GM23248 (cell line): Measurements from ENCODE around the gene TNS3. TPM values are rescaled to one million over a fixed set of nuclear protein-coding genes. Genes with fewer than 3 reads are reported as not detected.

Source experiments
- DNase-seq: peaks from one replicate; pipeline ENCODE4 v3.0.0-alpha.2; 2015
- H2AFZ ChIP-seq: fragments of 200-600 bp; sonication (generic); 2 replicates; pipeline ENCODE4 v1.6.1; 2016; ENCODE audit warnings: antibody characterized with exemption
- H3F3A ChIP-seq: fragments of 200-600 bp; sonication (generic); 2 replicates; pipeline ENCODE4 v1.6.1; 2016; ENCODE audit warnings: mild to moderate bottlenecking, antibody characterized with exemption, mixed run types; ENCODE audit not compliant: insufficient read depth
- H3K27ac ChIP-seq: fragments of 200-600 bp; sonication (generic); 2 replicates; pipeline ENCODE4 v1.5.1; 2016; ENCODE audit warnings: mild to moderate bottlenecking
- H3K27me3 ChIP-seq: fragments of 200-600 bp; sonication (generic); replicated peaks from 2 replicates; pipeline ENCODE4 v1.6.1; 2016; ENCODE audit warnings: mild to moderate bottlenecking; ENCODE audit not compliant: insufficient read depth
- H3K36me3 ChIP-seq: fragments of 200-600 bp; sonication (generic); 2 replicates; pipeline ENCODE4 v1.6.1; 2016; ENCODE audit warnings: low read depth, mild to moderate bottlenecking
- H3K4me1 ChIP-seq: fragments of 200-600 bp; sonication (generic); 2 replicates; pipeline ENCODE4 v1.6.1; 2016; ENCODE audit warnings: mild to moderate bottlenecking; ENCODE audit not compliant: insufficient read depth
- H3K4me2 ChIP-seq: fragments of 200-600 bp; sonication (generic); one replicate; pipeline ENCODE4 v1.6.1; 2016; ENCODE audit warnings: mild to moderate bottlenecking; ENCODE audit not compliant: unreplicated experiment
- H3K4me3 ChIP-seq: fragments of 200-600 bp; sonication (generic); 2 replicates; pipeline ENCODE4 v1.5.1; 2016; ENCODE audit warnings: mild to moderate bottlenecking
- H3K79me2 ChIP-seq: fragments of 200-600 bp; sonication (generic); 2 replicates; pipeline ENCODE4 v1.6.1; 2016; ENCODE audit warnings: mild to moderate bottlenecking; ENCODE audit not compliant: insufficient read depth
- H3K9ac ChIP-seq: fragments of 200-600 bp; sonication (generic); 2 replicates; pipeline ENCODE4 v1.6.1; 2016; ENCODE audit warnings: mild to moderate bottlenecking
- H3K9me2 ChIP-seq: fragments of 200-600 bp; sonication (generic); 2 replicates; pipeline ENCODE4 v1.6.1; 2016; ENCODE audit warnings: mixed run types, mild to moderate bottlenecking, moderate library complexity; ENCODE audit not compliant: insufficient read depth
- H3K9me3 ChIP-seq: fragments of 200-600 bp; sonication (generic); one replicate; pipeline ENCODE4 v1.6.1; 2017; ENCODE audit warnings: low read depth
- H4K20me1 ChIP-seq: fragments of 200-600 bp; sonication (generic); 2 replicates; pipeline ENCODE4 v1.6.0; 2016; ENCODE audit not compliant: insufficient read depth
- EZH2 ChIP-seq: fragments of 200-600 bp; sonication (generic); IDR thresholded peaks from 2 replicates; pipeline ENCODE4 v1.6.1; 2018; ENCODE audit warnings: antibody characterized with exemption, mild to moderate bottlenecking; ENCODE audit not compliant: insufficient read depth, poor library complexity, severe bottlenecking
- EZH2phosphoT487 ChIP-seq: fragments of 200-600 bp; sonication (generic); IDR thresholded peaks from 2 replicates; pipeline ENCODE4 v1.6.1; 2018; ENCODE audit warnings: antibody characterized with exemption, moderate library complexity, mild to moderate bottlenecking, low read depth; ENCODE audit not compliant: insufficient read depth
- WGBS, 2 experiments: methylation state at CpG; one replicate each; pipeline ENCODE4 v1.1.6; 2015 to 2017; ENCODE audit warnings: low lambda C conversion rate in 2 of 2, low coverage in 1 of 2; ENCODE audit errors: missing lambda C conversion rate in 2 of 2; 5-methylcytosine and 5-hydroxymethylcytosine counted together
- in situ Hi-C: fragments of 300-500 bp; cut with MboI; formaldehyde crosslinking; loops from 2 replicates; pipeline ENCODE4 v1.15.0; 2020
- polyA plus RNA-seq: library from polyadenylated mRNA; unstranded; fragments of >200 nt; fragmentation: Nextera tagmentation; extraction: Ambion mirVana; gene quantifications from 2 replicates; pipeline ENCODE4 v1.2.1, GENCODE V29; 2016
- total RNA-seq: library from RNA; depleted of rRNA; stranded (reverse); fragments of >200 nt; shearing (Covaris generic); gene quantifications from 2 replicates; pipeline ENCODE4 v1.2.3, GENCODE V29; 2014

The TNS3 gene
- total and polyA plus RNA-seq, 2 experiments from 2014 or later = 18.6 to 47.0 TPM

DNA sequence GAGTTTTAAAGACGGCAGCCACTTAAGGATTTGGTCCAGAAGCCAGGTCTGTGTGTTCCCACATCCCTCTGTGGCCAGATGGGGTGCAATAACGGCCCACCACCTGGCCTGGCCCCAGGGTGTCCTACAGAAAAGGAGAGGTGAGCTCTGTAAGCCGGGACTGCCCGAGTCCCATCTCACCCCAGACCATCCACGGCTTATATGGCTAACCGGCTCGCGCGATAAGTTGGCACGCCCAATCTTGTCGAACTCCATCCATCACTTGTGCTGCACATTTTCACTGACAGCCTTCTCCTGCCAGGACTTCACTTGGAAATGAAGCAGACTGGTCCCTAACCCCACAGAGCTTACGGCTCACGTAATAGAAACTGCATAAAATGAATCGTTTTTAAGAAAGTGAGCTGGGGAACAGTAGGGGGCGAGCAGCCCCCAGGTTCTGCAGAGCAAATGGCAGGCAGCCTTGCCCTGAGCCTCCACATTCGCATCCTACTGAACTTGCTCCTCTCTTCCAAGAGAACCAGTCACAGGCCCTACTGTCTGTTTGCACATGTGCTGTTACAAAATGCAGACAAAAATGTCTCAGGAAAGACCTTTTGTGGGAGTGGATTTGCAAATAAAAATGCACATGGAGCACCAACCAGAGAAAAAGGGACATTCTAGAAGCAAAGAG lies 98.2 kb downstream of the TNS3 start:
- peaks cover 28% of the 10 kb centered on the region for H3K4me1 ChIP-seq
- H3K9ac ChIP-seq = no peak overlapping the region
- H3K4me3 ChIP-seq = no peak overlapping the region
- H3K9me3 ChIP-seq = no peaks in the 10 kb centered on the region
- H3K9me2 ChIP-seq = no peaks in the 10 kb centered on the region
- in situ Hi-C loops = no loop called here
- DNase-seq = peak; percentile 38
- H4K20me1 ChIP-seq = no peaks in the 10 kb centered on the region
- peaks cover 26% of the 10 kb centered on the region for H3F3A ChIP-seq
- no peak for TF ChIP-seq EZH2phosphoT487
- TF ChIP-seq EZH2 = no peak
- WGBS, 2 experiments = 85 to 89% methylated on average over 16 of the region's 16 CpGs
- H3K4me2 ChIP-seq = no peak overlapping the region
- no peak overlapping the region for H3K27ac ChIP-seq
- H3K36me3 ChIP-seq = no peaks in the 10 kb centered on the region
- peaks cover 36% of the 10 kb centered on the region for H3K79me2 ChIP-seq
- no peak overlapping the region for H2AFZ ChIP-seq
- no peaks in the 10 kb centered on the region for H3K27me3 ChIP-seq

DNA sequence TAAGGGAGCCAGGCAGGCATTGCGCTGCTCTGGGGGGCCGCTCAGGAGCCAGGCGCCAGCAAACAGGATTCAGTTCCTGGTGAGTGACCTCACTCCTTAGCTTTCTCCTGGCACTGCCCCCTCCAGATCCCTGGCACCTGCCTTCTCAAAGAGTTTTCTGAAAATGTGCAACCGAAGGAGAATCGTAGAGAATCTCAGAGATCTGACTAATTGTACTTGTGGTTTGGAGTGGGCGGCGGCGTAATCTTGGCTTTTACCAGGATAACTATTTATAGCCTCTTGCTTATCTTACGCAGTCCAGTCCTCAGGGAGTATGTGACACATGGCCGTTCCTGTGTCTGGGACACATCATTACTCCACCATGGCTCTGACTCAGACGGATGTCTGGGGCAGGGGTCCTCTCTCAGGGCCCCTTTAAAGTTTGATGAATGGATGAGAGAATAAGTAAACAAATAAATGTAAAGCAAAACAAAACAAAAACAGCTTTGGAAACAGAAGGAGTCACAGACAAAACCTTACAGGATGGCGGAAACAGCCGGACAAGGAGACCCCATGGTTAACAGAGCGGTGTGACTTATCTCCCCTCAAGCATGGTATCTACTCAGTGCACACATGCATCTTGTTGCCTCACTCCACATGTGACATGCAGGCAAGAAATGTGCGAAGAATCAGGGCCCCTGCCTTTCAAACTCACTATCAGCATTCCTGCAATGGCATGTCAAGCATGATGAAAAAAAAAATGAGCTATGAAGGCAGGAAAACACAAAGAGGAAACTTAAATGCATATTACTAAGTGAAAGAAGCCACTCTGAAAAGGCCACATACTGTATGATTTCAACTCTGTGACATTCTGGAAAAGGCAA lies 99.7 kb downstream of the TNS3 start:
- peaks cover 36% of the 10 kb centered on the region for H3K4me1 ChIP-seq
- in situ Hi-C loops = no loop called here
- H2AFZ ChIP-seq = no peak overlapping the region
- no peaks in the 10 kb centered on the region for H3K36me3 ChIP-seq
- H3F3A ChIP-seq = peaks cover 26% of the 10 kb centered on the region
- WGBS, 2 experiments = 20 to 21% methylated on average over 15 of the region's 15 CpGs
- H3K9me2 ChIP-seq = no peaks in the 10 kb centered on the region
- peak overlapping the region; percentile 21 for H3K4me2 ChIP-seq
- H3K4me3 ChIP-seq = peak overlapping the region; percentile 20; the same call in 1 of the 2 replicates
- H3K27me3 ChIP-seq = no peaks in the 10 kb centered on the region
- 0 out of 2 replicates have a peak, but pooled peaks have one; percentile 44 for TF ChIP-seq EZH2phosphoT487
- no peak for TF ChIP-seq EZH2
- peak overlapping the region; percentile 64 for H3K9ac ChIP-seq
- peaks cover 38% of the 10 kb centered on the region for H3K79me2 ChIP-seq
- peak; percentile 95 for DNase-seq
- H3K27ac ChIP-seq = peak overlapping the region; percentile 87
- no peaks in the 10 kb centered on the region for H3K9me3 ChIP-seq
- no peaks in the 10 kb centered on the region for H4K20me1 ChIP-seq

DNA sequence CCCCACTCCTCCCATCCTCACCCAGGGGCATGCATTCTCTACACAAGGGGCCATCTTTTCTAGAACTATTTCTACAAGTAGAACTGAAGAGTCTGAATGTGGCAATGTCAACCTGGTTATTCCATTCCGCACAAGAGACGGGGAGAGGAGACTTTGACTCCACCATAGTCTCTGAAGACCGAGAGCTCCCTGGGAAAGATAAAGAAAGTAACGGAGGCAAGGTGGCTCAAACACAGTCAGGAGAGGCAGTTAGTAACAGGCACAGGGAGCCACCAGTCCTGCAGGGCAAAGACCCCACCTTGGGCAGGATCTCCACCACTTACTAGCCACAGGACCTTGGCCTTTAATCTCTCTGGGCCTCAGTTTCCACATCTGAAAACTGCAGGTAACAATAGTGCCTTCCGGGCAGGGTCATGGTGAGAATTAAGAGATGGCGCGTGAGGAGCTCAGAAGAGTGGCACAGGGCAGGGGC lies 100.3 kb downstream of the TNS3 start:
- no peak for DNase-seq
- 94 to 96% methylated on average over 7 of the region's 7 CpGs for WGBS, 2 experiments

DNA sequence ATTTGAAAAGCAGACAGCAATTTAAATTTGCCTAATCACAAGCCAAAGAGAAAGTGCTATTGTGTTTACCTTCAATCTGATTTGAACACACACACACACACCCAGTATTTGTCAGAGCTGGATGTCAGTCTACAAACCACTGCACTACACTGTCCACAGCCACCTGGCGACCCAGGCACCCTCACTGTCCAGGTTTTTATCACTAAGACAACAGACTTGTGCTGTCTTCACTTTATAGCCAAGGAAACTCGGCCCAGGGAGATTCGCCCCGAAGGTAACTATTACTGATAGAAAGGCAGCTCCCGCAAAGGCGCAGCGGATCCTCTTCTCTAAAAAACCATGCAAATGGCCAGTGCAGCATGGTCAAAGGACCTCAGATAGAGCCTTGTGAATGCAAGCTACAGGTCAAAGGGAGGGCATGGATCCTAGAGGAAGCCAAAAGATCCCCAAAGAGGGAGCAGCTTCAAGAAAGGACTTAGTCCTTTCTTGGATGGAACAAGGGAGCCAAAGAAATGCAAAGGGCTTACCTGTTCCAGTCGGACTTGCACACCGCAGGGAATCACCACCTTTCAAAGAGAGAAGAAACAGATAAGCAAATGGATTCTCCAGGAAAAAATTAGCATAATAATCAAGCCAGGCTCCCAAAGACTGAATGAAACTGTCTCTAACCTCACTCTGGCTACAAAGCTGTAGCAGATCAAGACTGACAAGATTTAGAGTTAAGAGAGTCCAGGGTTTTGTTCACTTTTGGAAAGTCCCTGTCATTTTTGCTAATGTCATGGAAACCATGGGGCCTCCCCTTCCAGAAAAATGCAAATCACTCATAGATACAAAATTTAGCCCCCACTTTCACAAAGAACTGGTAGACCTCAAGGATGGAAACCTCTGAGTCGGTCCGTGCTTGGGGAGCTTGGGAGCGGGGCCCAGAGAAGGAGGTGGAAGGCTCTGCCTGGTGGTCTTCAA lies 101.1 kb downstream of the TNS3 start:
- peak overlapping the region; percentile 87; the same call in 1 of the 2 replicates for H3K27ac ChIP-seq
- no peaks in the 10 kb centered on the region for H3K9me2 ChIP-seq
- TF ChIP-seq EZH2 (no peak), EZH2phosphoT487 (no peak)
- no peak overlapping the region for H2AFZ ChIP-seq
- WGBS, 2 experiments = 93 to 94% methylated on average over 12 of the region's 12 CpGs
- in situ Hi-C loops = no loop called here
- peaks cover 36% of the 10 kb centered on the region for H3K4me1 ChIP-seq
- H3K9me3 ChIP-seq = no peaks in the 10 kb centered on the region
- H3F3A ChIP-seq = peaks cover 20% of the 10 kb centered on the region
- no peaks in the 10 kb centered on the region for H3K27me3 ChIP-seq
- no peaks in the 10 kb centered on the region for H4K20me1 ChIP-seq
- peak overlapping the region; percentile 18 for H3K4me2 ChIP-seq
- peaks cover 52% of the 10 kb centered on the region for H3K79me2 ChIP-seq
- DNase-seq = no peak
- no peaks in the 10 kb centered on the region for H3K36me3 ChIP-seq
- H3K4me3 ChIP-seq = no peak overlapping the region
- no peak overlapping the region for H3K9ac ChIP-seq

More for the DNA sequence above, 100.3 kb downstream of the TNS3 start:
- H3K4me2 ChIP-seq = peak overlapping the region; percentile 18
- H3F3A ChIP-seq = peaks cover 25% of the 10 kb centered on the region
- no peaks in the 10 kb centered on the region for H4K20me1 ChIP-seq
- H3K9ac ChIP-seq = peak overlapping the region; percentile 13; the same call in 1 of the 2 replicates
- no peaks in the 10 kb centered on the region for H3K36me3 ChIP-seq
- H3K9me2 ChIP-seq = no peaks in the 10 kb centered on the region
- H3K79me2 ChIP-seq = peaks cover 44% of the 10 kb centered on the region
- H3K27me3 ChIP-seq = no peaks in the 10 kb centered on the region
- in situ Hi-C loops = no loop called here
- H3K9me3 ChIP-seq = no peaks in the 10 kb centered on the region
- H3K27ac ChIP-seq = peak overlapping the region; percentile 87
- no peak overlapping the region for H2AFZ ChIP-seq
- no peak for TF ChIP-seq EZH2phosphoT487
- no peak for TF ChIP-seq EZH2
- no peak overlapping the region for H3K4me3 ChIP-seq
- peaks cover 36% of the 10 kb centered on the region for H3K4me1 ChIP-seq
